Mammary epithelial cell (primary cell): ENCODE measurements around the gene CDKN2B.

ENCODE experiments used
- CTCF ChIP-seq, 2 donors: IDR thresholded peaks in 1 of 2; conservative IDR thresholded peaks in 1 of 2; 2 replicates each; pipeline ENCODE4 v1.5.1; 2011 to 2012; ENCODE audit warnings: inconsistent platforms in 2 of 2, low read length in 2 of 2, mild to moderate bottlenecking in 2 of 2, control low read depth in 1 of 2, low read depth in 1 of 2; ENCODE audit not compliant: insufficient read depth in 1 of 2; ENCODE audit errors: extremely low read depth in 1 of 2
- EZH2 ChIP-seq: IDR thresholded peaks from 2 replicates; pipeline ENCODE4 v1.6.1; 2012; ENCODE audit warnings: low read length, inconsistent platforms, borderline replicate concordance

- TF ChIP-seq CTCF (conservative IDR thresholded peaks at IDR 0.05 in 1 of 2, IDR thresholded peaks at IDR 0.05 in 1 of 2; ENCODE audit: extremely low read depth in 1 of 2, insufficient read depth in 1 of 2, low read depth in 1 of 2, low read length in 2 of 2) (no peak), EZH2 (no peak)
Observed at GRCh38 chr9:22053178-22053577, 44.1 kb upstream of the CDKN2B start.
